22Rv1 (cell line): ENCODE measurements around the gene FAM200A.

Source experiments
- H3K27ac ChIP-seq: fragments of 450-650 bp; 2 replicates; pipeline ENCODE4 v1.5.1; 2017
- ZFX ChIP-seq: fragments of 450-650 bp; IDR thresholded peaks from 2 replicates; pipeline ENCODE4 v1.6.1; 2017; ENCODE audit warnings: antibody characterized with exemption, borderline replicate concordance
- TF ChIP-seq, protein P1 (sequence below): fragments of 450-650 bp; IDR thresholded peaks from 2 replicates; pipeline ENCODE4 v1.5.1; 2017; ENCODE audit warnings: mild to moderate bottlenecking

FAM200A gene

DNA sequence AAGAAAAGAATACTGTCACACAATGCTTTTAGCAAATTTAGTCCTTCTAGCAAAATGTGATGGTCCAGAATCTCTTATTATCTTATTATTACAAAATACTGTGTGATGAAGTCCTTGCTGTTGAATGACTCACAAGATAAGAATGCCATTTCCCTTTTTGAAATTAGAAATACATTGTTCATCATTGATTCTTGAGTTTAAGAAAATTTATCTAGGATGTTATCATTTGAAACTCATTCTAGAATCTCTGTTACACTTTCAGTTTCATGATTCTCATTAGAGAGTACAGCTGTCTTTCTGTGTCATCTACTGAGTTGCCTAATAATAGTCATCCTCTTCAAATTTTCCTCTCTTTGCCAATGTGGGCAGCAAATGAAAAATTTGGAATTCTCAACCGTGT lies 37.9 kb downstream of the FAM200A start:
- H3K27ac ChIP-seq, result no peak overlapping the region

DNA sequence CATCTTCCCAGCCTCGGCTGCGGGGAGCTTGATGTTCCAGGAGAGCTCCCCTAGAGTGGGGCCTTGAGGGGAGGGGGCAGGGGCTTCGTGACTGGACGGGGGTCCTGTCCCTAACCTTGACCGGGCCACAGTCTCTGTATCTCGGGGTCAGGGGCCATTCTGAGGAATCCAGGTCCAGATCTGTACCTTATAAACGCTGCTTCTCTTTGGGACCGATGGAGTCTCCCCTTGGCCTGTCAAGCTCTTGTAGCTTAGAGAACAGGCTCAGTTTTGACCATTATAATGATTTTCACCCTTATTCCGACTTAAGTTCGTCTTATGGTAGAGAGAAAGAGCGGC lies 46.6 kb downstream of the FAM200A start:
- peak overlapping the region; percentile 76 for H3K27ac ChIP-seq
- TF ChIP-seq ZFX, result no peak
- TF ChIP-seq, protein P1, sequence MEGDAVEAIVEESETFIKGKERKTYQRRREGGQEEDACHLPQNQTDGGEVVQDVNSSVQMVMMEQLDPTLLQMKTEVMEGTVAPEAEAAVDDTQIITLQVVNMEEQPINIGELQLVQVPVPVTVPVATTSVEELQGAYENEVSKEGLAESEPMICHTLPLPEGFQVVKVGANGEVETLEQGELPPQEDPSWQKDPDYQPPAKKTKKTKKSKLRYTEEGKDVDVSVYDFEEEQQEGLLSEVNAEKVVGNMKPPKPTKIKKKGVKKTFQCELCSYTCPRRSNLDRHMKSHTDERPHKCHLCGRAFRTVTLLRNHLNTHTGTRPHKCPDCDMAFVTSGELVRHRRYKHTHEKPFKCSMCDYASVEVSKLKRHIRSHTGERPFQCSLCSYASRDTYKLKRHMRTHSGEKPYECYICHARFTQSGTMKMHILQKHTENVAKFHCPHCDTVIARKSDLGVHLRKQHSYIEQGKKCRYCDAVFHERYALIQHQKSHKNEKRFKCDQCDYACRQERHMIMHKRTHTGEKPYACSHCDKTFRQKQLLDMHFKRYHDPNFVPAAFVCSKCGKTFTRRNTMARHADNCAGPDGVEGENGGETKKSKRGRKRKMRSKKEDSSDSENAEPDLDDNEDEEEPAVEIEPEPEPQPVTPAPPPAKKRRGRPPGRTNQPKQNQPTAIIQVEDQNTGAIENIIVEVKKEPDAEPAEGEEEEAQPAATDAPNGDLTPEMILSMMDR, result no peak

More for the DNA sequence above, 37.9 kb downstream of the FAM200A start:
- TF ChIP-seq ZFX, result no peak
- TF ChIP-seq, protein P1, result no peak

DNA sequence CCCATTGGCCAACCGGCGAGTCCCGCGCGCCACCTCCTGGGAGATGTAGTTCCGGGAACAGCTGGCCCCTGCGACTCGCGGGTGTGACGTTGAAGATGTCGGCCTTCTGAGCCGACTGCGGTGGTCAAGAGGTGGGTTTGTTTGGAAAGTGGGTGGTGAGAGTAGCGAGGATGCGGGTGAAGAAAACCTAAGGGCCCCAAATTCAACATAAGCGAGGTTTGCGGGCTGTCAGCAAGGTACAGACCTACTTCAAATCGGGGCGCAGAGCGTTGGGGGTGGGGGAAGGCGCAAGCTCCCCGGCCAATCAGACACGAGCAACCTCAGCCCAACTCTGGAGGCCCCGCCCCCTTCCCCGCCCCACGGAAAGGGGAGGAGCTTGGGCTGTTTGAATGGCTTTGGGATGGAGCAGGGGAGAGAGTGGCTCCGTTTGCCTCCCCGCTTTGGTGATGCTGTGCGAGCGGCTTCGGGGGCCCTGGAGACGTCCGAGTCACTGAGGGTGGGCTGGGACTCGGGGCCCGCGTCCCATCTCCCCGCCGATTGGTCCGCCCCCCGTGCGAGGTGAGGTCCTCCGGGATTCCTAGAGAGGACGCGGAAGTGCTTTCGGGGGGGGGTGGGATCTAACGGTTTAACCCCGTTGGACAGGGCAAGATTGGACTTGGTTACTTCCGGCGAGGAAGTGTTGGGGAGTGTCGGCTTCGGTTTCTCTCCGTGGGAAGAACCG lies 47.2 kb downstream of the FAM200A start, which contains the start of gene ZKSCAN5:
ZKSCAN5 (plus strand) TSS at position 60 of the 721 bp plus-strand sequence. CDS start 1,383 bp downstream, outside the sequence.
- H3K27ac ChIP-seq, result peak within 1 kb of the TSS; percentile 76
- no peak for TF ChIP-seq ZFX
- TF ChIP-seq, protein P1, result no peak

DNA sequence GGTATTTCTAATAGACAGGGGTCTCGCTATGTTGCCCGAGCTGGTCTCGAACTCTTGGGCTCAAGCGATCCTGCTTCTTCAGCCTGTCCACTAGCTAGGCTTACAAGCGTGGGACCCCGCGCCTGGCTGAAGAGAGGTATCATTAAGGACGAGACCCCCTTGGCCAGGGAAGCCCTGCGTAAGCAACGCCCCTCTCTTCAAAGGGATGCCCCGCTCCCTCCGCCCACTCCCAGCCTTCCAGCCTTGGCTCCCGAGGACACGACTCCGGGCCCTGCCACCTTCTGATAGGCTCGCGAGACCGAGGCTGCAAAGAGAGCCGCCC lies 47.7 kb downstream of the FAM200A start:
- TF ChIP-seq, protein P1, result no peak
- TF ChIP-seq ZFX, result no peak
- peak overlapping the region; percentile 76 for H3K27ac ChIP-seq

DNA sequence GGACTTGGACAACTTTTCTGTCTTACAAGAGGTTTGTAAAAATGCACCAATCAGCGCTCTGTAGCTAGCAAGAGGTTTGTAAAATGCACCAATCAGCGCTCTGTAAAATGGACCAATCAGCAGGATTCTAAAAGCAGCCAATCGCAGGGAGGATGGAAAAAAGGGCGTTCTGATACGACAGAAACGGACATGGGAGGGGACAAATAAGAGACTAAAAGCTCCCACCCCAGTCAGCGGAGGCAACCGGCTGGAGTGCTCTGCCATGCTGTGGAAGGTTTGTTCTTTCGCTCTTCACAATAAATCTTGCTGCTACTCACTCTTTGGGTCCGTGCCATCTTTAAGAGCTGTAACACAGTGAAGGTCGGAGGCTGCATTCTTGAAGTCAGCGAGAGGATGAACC lies 50.7 kb downstream of the FAM200A start:
- H3K27ac ChIP-seq, result peak overlapping the region; percentile 84; the same call in 1 of the 2 replicates

DNA sequence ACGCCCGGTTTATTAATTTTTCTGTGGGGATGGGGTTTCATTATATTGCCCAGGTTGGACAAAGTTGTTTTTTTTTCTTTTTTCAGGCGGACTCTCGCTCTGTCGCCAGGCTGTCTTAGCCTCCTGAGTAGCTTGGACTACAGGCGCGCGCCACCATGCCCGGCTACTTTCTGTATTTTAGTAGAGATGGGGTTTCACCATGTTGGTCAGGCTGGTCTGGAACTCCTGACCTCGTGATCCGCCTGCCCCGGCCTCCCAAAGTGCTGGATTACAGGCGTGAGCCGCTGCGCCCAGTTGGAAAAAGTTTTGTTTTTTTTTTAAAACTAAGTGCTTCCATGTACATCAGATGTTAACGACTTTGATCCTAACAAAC lies 51.3 kb downstream of the FAM200A start:
- TF ChIP-seq, protein P1, result no peak
- no peak for TF ChIP-seq ZFX
- H3K27ac ChIP-seq, result peak overlapping the region; percentile 84

DNA sequence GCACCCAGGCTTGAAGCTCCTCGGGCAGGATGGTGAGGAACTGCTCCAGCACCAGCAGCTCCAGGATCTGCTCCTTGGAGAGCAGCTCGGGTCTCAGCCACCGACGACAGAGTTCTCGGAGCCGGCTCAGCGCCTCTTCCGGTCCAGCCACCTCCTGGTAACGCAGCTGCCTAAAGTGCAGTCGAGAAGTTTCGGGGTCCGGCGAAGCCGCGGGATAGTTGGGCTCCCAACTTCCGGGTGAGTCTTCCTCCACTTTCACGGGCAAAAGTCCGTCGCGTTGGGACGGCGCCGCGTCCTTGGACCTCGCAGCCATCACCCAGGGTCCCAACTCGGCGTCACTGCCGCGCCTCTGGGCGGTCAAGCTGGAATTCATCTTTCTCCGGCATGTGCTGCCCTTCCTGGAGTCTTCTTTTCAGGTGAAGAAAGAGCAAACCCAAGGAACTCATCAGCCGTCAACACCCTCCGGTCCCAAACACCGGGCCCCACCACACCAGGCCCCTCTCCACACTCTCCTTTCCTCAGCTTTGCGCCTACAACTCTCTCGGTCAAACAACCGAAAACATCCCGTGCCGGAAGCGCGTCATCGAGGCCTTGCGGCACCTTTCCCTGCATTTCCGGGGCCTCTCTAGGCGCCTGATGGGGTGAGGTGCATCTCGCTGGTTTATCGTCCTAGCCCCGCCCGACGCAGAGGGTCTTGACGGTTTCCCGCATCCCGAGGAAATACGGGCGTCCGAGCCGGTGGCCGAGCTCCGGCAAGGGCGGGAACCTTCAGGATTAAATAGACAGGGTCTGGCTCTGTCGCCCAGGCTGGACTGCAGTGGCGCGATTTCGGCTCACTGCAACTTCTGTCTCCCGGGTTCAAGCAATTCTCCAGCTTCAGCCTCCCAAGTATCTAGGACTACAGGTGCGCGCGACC lies 51.9 kb downstream of the FAM200A start, which contains the start of gene ZNF394:
ZNF394 (minus strand) TSS at position 561 of the 916 bp plus-strand sequence; CDS start at position 373, 188 bp downstream.
- TF ChIP-seq ZFX, result no peak
- TF ChIP-seq, protein P1, result peak; percentile 11; the same call in 1 of the 2 replicates

More for the DNA sequence above, 51.9 kb downstream of the FAM200A start, which contains the start of gene ZNF394:
- H3K27ac ChIP-seq, result peak within 1 kb of the TSS; percentile 84
